Glomerular visceral epithelial cell (primary cell): ENCODE results near the gene SERPINA1.
A peak's percentile ranks its signal among the peaks of the same experiment; 100 is the strongest.
"Not testable (repeated sequence)": the region's sequence is repeated elsewhere in the genome, so short reads cannot be mapped to it uniquely, and the experiment has no call there.

Experiments used
- DNase-seq: peaks from one replicate; pipeline ENCODE4 v3.0.0-alpha.2; 2016; ENCODE audit errors: extremely low spot score

Gene SERPINA1

GRCh38 chr14:94388384-94389103 is at the start of gene SERPINA1:
TSS of gene SERPINA1 (minus strand) at chr14:94388602. CDS start at chr14:94383237, 5,365 bp downstream.
- DNase-seq: peak; percentile 78

- no peak for DNase-seq
These were observed 40.2 kb upstream of the SERPINA1 start for GRCh38 chr14:94428610-94429009.

DNA sequence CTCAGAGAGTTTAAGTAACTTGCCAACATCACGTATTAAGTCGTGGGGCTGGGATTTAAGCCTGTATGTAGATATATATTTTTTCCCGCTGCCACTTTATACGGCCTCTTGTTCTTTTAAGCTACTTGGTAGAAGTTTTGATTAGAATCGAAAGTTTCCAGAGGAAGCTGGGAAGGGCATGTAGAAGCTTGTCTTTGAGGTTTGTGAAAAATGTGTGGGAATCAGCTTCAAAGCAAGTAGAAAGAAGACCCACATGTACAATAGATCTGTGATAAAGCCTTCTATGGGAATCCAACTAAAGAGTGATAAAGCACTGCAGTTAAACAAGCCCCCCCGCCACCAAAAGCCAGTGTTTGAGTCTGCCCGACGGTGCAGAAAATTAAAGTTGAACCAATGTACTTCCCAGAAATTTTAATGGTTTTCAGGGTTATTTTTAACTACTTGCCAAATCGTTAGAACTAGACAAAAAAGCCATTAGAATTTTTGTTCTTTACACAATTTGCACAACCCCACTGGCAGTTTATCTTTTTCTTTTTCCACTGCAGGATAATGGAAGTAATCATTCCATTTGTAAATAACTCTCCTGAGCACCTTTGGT is 38.7 kb upstream of the SERPINA1 start:
- no peak for DNase-seq

DNA sequence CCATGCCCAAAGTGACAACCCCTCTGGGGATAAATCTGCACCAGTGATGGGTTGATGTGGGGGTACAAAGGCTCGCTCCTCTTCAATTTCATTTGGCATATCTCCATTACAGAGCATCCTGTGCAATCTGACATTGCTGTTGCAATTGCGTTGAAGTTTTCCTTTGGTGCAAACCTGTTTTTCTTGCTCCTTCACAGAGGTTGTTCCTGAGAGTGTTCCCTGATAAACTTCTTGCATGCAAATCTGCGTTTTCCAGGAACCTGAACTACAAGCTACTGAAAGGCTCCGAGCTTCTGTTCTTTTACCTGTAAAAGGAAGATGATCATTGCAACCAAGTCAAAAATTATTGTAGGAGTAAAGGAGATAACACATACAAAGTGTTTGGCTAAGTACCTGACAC is 38.1 kb upstream of the SERPINA1 start:
- DNase-seq: no peak

DNA sequence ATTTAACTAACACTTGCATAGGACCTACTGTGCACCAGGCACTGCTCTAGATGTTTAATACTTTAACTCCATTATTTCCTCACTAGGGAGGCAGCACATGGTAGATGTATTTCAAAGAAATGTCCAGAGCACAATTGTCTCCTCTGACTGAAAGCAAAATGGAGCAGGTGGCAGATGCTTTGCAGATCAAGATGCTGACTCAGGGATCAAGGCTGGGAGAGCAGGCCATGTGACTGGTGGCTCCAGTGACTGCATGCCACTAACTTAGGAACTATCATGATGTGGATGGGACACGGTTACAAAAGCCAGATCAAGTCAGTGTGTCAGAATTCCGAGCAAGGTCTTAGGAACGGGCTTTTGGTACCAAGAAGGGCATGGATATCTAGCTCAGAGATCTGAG is 36.0 kb upstream of the SERPINA1 start:
- no peak for DNase-seq

DNA sequence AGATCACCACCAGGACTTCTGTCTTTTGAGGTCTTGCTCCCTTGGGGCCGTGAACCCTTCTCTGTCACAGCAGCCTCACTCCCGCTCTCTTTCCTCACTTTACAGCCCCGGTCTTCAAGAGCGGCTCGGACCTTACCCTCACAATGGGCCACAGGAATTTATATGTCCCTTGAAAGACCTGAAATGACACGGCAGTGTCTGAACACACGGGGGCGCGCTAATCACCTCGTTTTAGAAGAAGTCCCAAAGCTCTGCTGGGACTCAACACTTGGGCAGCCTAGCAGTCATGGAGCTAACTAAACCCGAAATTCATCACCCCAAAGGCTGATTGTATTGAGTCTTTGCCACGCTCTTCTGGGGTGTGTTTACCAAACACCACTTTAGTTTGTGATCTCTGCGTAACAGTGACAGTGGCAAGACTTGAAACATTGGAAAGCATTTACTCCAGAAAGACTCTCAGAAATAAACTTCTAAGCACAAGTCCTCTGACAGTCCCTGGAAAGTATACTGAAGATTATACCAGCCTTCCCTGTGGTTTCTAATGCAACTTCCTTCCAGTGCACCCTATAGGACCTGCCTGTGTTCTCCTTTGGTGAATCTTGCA is 35.2 kb upstream of the SERPINA1 start:
- DNase-seq: peak; percentile 71

GRCh38 chr14:94421316-94421715 is 32.9 kb upstream of the SERPINA1 start:
- no peak for DNase-seq

GRCh38 chr14:94417497-94418205 is 29.2 kb upstream of the SERPINA1 start:
- DNase-seq: not testable (repeated sequence)

- peak; percentile 36 for DNase-seq
These were observed 24.6 kb upstream of the SERPINA1 start for GRCh38 chr14:94412671-94413638.

GRCh38 chr14:94411638-94412037 is 23.2 kb upstream of the SERPINA1 start:
- peak; percentile 13 for DNase-seq

DNA sequence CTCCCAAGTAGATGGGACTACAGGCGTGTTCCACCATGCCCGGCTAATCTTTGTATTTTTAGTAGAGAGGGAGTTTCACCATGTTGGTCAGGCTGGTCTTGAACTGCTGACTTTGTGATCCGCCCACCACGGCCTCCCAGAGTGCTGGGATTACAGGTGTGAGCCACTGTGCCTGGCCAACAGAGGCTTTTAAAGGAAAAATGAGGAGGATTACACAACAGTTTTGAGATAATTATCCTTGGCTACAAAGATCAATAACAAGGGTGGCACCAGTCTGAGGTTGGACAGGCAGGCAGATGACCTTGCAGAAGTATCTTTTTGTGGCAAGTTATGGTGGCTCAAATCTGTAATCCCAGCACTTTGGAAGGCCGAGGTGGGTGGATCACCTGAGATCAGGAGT is 21.0 kb upstream of the SERPINA1 start:
- not testable (repeated sequence) for DNase-seq

DNA sequence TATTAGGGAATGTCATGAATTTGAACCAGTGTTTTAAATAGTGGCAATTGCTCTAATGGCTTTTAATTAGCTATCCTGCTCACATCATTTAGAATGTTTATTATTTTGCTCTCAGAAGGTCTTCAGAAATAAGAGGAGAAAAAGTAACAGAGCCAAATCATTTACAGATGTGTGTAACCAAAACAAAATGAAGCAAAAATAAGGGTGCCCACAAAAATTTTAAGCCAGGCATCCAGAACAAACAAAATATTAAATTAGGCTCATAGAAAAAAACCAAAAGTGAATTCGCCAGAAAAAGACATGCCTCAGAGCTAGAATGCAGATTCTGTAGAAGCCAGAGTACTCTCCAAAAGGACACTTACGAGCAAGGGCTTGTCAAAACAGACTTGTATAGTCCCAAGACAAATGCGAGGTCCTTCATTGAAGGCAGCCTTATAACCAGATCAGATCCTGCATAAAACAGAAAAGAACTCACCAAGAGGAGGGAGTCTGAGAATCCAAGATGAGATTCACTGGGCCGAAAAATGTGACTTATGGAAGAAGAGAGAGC is 20.2 kb upstream of the SERPINA1 start:
- DNase-seq: no peak

- DNase-seq: no peak
These were observed 19.5 kb upstream of the SERPINA1 start for GRCh38 chr14:94407906-94408305.

- no peak for DNase-seq
These were observed 18.5 kb upstream of the SERPINA1 start for GRCh38 chr14:94406910-94407309.

GRCh38 chr14:94405486-94405885 is 17.1 kb upstream of the SERPINA1 start:
- no peak for DNase-seq

DNA sequence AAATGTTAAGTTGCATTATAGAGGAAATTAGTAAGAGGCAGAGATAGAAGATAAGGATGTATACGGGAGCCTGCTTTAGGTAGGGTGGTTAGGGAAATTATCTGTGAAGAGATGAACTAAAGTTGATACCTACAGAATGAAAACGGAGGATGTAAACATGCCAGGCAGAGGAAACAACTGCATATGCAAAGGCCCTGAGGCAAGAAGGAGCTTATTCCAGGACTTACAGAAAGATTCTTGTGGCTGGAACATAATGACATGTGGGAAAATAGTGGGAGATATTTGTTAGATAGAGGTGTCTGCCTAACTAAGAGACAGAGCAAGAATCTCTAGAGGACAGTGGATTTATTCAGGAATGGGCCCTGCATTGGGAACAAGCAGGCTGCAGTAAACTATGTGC is 16.2 kb upstream of the SERPINA1 start:
- DNase-seq: no peak

- no peak for DNase-seq
These were observed 15.0 kb upstream of the SERPINA1 start for GRCh38 chr14:94403312-94403932.

DNA sequence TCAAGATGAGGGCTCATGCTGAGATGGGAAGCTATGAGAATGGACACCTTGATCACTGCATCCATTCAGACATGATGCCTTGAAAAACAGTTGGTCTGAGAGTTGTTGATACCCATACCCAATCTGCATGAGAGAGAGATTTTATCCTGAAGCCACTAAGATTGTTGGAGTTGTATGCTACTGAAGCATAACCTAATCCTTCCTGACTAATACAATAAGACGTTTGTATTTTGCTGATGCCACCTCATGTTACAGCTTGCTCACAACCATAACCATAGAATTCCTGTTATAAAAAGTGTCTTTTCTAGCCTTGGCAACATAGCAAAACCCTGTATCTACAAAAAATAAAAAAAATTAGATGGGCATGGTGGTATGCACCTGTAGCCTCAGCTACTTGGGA is 12.7 kb upstream of the SERPINA1 start:
- DNase-seq: no peak

DNA sequence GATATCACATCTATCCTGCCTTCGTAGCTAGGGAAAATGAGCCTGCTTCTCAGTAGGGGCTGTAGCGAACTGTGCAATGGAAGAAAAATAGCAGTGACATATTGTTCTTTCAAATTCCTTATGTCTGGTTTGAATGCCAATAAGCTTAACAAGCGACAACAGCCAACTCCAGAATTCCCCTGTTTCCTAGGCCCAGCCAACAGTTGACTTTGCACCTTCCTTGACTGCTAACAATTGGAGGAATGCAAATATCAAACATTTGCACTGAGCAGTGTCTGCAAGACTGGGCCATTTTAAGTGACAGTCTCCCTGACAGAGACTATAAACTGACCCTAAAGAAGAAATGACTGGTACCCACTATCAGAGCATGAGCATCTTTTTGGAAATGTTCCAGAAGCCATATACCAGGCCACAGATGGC is 12.0 kb upstream of the SERPINA1 start:
- DNase-seq: no peak

DNA sequence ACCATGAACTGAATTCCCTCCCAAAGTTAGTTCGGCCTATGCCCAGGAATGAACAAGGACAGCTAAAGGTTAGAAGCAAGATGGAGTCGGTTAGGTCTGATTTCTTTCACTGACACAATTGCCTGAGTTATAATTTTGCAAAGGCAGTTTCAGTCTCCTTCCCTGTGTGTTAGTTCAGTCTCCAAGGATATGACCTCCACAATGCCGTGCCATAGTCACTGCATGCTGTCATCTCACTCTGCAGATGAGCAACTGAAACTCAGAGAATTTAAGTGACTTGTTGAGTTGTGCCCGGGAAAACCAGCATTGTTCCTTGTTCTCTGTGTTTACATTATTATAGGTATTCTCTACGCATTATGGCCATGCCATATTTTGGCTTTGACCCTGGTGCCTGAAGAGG is 10.1 kb upstream of the SERPINA1 start:
- no peak for DNase-seq

DNA sequence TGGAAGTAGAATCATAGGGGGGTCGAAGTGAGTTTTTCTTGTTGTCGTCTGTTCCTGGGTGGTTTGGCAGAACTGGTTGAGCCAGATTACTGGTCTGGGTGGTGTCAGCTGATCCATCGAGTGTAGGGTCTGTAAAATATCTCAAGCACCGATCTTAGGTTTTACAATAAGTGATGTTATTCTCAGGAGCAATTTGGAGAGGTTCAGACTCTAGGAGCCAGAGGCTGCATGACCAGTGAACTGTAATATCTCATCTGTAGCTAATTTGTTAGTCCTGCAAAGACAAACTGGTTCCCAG is 9.7 kb upstream of the SERPINA1 start:
- DNase-seq: no peak
